Globus pallidus (tissue), 1 donor: ENCODE measurements around the gene PABPN1.
"Not testable (repeated sequence)": the region's sequence is repeated elsewhere in the genome, so short reads cannot be mapped to it uniquely, and the experiment has no call there.

Experiments
- DNase-seq: peaks from one replicate; pipeline ENCODE4 v3.0.0-alpha.2; 2015; ENCODE audit warnings: low spot score

Gene PABPN1

GRCh38 chr14:23320584-23321571 is at the start of gene PABPN1:
PABPN1 (plus strand) TSS chr14:23321457; CDS start chr14:23321470, 13 bp downstream.
- DNase-seq, result peak; percentile 100

- DNase-seq, result no peak
Observed at GRCh38 chr14:23275412-23275811, 45.8 kb upstream of the PABPN1 start.

DNA sequence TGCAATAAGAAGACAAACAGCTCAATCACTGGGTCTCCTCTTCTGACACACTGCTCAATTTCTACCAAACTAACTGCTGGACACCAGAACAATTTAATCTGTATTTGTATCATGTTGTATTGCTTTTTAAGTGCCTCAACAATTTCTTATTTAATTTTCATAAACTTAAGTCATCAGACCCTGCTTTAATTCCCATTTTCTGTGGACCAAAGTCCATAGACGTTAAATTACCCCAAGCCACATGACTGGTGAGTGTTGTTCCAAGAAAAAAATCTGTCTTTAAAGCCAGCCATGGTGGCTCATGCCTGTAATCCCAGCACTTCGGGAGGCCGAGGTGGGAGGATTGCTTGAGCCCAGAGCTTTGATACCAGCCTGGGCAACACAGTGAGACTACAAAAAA is 44.1 kb upstream of the PABPN1 start:
- DNase-seq, result no peak

- DNase-seq, result not testable (repeated sequence)
Observed at GRCh38 chr14:23277928-23278327, 43.3 kb upstream of the PABPN1 start.

- no peak for DNase-seq
Observed at GRCh38 chr14:23281247-23281646, 40.0 kb upstream of the PABPN1 start.

GRCh38 chr14:23284654-23285529 is 36.4 kb upstream of the PABPN1 start:
- no peak for DNase-seq

GRCh38 chr14:23285530-23286019 is 35.7 kb upstream of the PABPN1 start:
- DNase-seq, result peak; percentile 49

DNA sequence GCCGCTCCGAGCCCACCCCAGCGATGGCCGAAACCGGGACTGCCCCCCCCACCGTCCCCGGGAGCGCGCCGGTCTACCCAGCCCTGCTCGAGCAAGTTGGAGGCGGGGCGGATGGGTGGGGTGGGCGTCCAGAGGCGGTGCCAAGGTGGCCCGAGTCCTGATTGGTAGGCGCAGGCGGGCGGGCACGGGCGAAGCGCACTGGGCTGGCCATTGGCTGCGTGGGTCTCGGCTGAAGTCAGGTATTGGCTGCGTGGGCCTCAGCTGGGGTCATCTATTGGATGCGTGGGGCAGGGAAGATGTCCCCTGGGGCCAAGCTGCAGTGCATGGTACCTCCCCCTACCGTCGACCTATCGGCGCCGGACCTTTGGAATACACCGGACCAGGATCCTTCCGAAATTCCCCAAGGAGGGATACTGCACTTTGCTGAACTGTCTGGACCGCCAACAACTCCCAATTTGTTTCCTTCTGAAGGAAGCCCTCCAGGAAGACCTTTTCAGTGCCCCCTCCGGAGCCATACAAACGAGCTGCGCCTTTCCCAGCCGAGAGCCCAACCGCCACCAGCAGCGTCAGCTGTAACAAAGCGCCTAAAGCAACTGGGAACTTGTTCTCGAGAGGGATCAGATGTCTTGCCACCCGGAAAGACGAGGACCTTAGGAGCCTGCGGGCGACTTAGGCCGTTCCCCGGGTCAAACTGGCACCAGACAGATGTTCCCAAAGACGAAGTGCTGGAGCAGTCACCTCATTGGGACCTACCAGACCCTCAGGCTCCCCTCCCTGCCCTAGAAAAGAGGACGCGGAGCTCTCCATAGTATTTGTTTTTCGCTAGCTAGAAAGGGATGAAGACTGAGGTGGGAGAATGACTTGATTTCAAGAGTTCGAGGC is 35.0 kb upstream of the PABPN1 start, which contains the start of gene HOMEZ:
Gene HOMEZ (minus strand): TSS at position 113 of the 882 bp plus-strand sequence. CDS start 180 bp downstream, outside the sequence.
- peak; percentile 99 for DNase-seq

DNA sequence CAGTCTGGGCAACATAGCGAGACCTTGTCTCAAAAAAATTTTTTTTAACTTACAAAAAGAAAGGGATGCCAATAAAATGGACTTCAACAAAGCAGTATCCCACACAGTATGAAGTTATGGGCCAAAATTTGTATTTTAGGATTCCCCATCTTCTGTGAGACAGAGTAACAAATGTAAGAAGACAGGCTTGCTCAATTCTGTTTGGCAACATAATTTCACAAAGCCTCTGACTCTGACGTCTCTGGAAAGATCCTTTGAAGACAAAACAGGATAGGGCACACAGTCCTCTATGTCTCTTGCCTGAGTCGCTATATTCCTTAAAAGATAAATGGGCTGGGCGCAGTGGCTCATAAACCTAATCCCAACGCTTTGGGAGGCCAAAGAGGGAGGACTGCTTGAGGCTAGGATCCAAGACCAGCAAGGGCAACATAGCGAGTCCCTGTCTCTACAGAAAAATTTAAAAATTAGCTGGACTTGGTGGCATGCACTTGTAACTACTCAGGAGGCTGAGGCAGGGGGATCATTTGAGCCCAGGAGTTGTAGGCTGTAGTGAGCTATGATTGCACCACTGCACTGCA is 34.3 kb upstream of the PABPN1 start:
- no peak for DNase-seq

GRCh38 chr14:23294734-23295561 is 26.3 kb upstream of the PABPN1 start:
- peak; percentile 72 for DNase-seq

DNA sequence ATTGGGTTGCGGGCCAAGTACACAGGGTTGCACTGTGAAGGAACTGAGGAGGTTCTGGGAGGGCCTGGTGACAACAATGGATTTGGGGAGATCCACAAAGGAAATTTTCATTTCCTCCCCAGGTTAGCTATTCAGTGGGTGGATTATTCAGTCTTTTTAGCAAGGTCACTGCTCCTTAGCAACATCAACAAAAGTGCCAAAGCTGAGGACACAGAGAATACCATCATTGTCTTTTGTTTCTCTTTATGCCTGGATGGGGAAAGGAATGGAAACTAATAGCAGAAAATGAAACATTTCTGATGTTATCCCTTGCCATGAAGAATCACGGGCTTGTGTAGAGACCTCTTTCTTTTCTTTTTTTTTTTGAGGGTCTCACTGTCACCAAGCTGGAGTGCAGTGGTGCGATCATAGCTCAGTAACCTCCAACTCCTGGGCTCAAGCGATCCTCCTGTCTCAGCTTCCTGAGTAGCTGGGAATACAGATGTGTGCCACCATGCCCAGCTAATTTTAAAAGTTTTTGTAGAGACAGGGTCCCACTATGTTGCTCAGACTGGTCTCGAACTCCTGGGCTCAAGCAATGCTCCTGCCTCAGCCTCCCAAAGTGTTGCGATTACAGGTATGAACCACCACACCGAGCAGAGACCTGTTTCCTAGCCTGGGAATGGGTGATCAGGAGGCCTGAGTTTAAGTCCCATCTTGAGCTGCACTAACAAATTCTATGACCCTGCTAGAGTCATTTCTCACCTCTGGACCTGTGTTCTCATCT is 25.1 kb upstream of the PABPN1 start:
- no peak for DNase-seq

DNA sequence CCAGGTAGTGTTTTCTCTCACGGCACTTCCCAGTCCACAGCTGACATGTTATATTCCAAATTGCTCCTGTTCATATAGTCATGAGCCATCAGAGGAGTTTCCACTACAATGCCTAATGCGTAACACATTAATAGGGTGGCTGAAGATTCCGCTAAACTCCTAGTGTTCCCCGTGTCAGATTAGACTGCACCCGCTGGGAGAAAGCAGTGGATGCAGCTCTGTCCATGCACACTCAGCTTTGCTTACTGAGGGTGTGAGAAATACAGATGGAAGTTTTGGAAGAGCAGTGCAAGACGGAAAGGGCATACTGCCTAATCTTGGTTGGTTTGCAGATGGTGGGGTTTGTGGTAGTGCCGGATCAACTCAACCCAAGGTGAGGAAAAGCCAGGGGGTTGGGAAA is 24.2 kb upstream of the PABPN1 start:
- DNase-seq, result no peak

GRCh38 chr14:23297611-23298277 is 23.5 kb upstream of the PABPN1 start:
- no peak for DNase-seq

DNA sequence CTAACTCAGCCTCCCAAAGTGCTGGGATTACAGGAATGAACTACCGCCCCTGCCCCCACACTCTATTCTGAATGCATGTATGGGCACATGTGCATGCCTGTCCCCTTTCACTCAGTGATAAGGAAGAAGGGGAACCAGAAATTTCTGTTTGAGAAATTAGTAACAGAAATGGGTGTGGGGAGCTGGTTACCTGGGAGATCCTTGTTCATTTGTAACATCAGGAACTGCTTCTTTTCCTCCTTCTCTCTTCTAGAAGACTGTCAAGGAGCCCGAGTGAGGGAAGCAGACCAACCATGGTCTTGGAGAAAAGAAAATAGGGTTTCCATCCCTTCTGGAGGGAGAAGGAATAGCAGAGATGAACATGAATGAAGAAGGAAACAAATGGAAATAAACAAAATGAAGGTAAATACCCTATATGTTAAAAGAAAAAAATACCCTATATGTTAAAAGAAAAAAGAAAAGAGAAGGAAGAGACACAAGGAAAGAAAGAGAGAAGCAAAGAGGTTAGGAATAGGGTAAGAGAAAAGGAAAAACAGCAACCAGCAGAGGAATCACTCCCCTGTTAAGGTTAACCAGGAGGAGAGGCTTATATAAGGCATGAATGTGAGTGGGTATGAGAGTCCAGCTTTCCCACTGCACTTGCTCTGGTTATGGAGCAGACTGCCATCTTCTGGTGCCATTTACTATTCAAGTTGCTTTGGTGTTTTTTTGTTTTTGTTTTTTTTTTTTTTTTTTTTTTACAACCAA is 21.9 kb upstream of the PABPN1 start:
- DNase-seq, result peak; percentile 76

GRCh38 chr14:23299986-23300686 is 21.1 kb upstream of the PABPN1 start:
- no peak for DNase-seq

GRCh38 chr14:23300687-23301223 is 20.5 kb upstream of the PABPN1 start:
- DNase-seq, result no peak
